ENCODE measurements around the gene SFT2D1. TPM values are rescaled to one million over a fixed set of nuclear protein-coding genes. Genes with fewer than 3 reads are reported as not detected.

SFT2D1 gene
- total RNA-seq, 1 donor from 2014 or later, result 29.8 TPM

- no peaks in the 10 kb centered on the region for H3K36me3 Mint-ChIP-seq (ENCODE audit: insufficient read depth)
- no peak overlapping the region for H3K27ac Mint-ChIP-seq
- DNase-seq (ENCODE audit: low spot score, unreplicated experiment), result no peak
- TF ChIP-seq CTCF (IDR thresholded peaks at IDR 0.05; ENCODE audit: unreplicated experiment), result no peak
- no peaks in the 10 kb centered on the region for H3K9me3 Mint-ChIP-seq (ENCODE audit: low read depth)
- no peak overlapping the region for H3K4me3 Mint-ChIP-seq (ENCODE audit: low read depth)
- no peaks in the 10 kb centered on the region for H3K4me1 Mint-ChIP-seq (ENCODE audit: low read depth)
- H3K27me3 Mint-ChIP-seq, result peaks cover 34% of the 10 kb centered on the region
Measured at GRCh38 chr6:166274163-166274562, 68.2 kb downstream of the SFT2D1 start.

GRCh38 chr6:166271376-166271765 lies 71.0 kb downstream of the SFT2D1 start:
- DNase-seq (ENCODE audit: low spot score, unreplicated experiment), result no peak
- Mint-ChIP-seq H3K36me3 (ENCODE audit: insufficient read depth) (no peaks in the 10 kb centered on the region), H3K27ac (no peak overlapping the region)

GRCh38 chr6:166270706-166271375 lies 71.5 kb downstream of the SFT2D1 start:
- H3K4me3 Mint-ChIP-seq (ENCODE audit: low read depth), result no peak overlapping the region
- H3K9me3 Mint-ChIP-seq (ENCODE audit: low read depth), result no peaks in the 10 kb centered on the region
- no peak overlapping the region for H3K27ac Mint-ChIP-seq
- peaks cover 9% of the 10 kb centered on the region for H3K4me1 Mint-ChIP-seq (ENCODE audit: low read depth)
- no peak for TF ChIP-seq CTCF (IDR thresholded peaks at IDR 0.05; ENCODE audit: unreplicated experiment)
- no peaks in the 10 kb centered on the region for H3K36me3 Mint-ChIP-seq (ENCODE audit: insufficient read depth)
- no peak for DNase-seq (ENCODE audit: low spot score, unreplicated experiment)
- H3K27me3 Mint-ChIP-seq, result peaks cover 47% of the 10 kb centered on the region

More at GRCh38 chr6:166271376-166271765, 71.0 kb downstream of the SFT2D1 start:
- H3K9me3 Mint-ChIP-seq (ENCODE audit: low read depth), result no peaks in the 10 kb centered on the region
- no peak for TF ChIP-seq CTCF (IDR thresholded peaks at IDR 0.05; ENCODE audit: unreplicated experiment)
- H3K27me3 Mint-ChIP-seq, result peaks cover 52% of the 10 kb centered on the region
- peaks cover 9% of the 10 kb centered on the region for H3K4me1 Mint-ChIP-seq (ENCODE audit: low read depth)
- no peak overlapping the region for H3K4me3 Mint-ChIP-seq (ENCODE audit: low read depth)

Other genes with a start within 250 kb of the SFT2D1 start
- gene TBXT, start 174.7 kb downstream of the SFT2D1 start, total RNA-seq, result not detected in 2 replicates
- gene PRR18, start 34.2 kb downstream of the SFT2D1 start, total RNA-seq, result 0.60 and 0.93 TPM in 2 replicates
- gene MPC1, start 40.4 kb upstream of the SFT2D1 start, total RNA-seq, result 20.3 and 20.6 TPM in 2 replicates
- 1.7 and 2.7 TPM in 2 replicates for gene RAMACL, start 244.1 kb upstream of the SFT2D1 start, total RNA-seq